Lower lobe of right lung (tissue), 2 donors: ENCODE measurements around the gene SERPINB7. TPM values are rescaled to one million over a fixed set of nuclear protein-coding genes. Genes with fewer than 3 reads are reported as not detected.

Source experiments
- ATAC-seq, 2 donors: fragments of 200-7000 bp; cut with Tn5 transposase; one replicate each; pipeline ENCODE4 v1.9.1; 2020 to 2022; ENCODE audit warnings: mild to moderate bottlenecking in 2 of 2, moderate library complexity in 2 of 2
- DNase-seq: peaks from one replicate; pipeline ENCODE4 v3.0.0-alpha.2; 2020
- H3K27ac ChIP-seq: fragments of 200-600 bp; one replicate; pipeline ENCODE4 v1.8.0; 2022
- H3K27me3 ChIP-seq: fragments of 200-600 bp; one replicate; pipeline ENCODE4 v1.8.0; 2022; ENCODE audit warnings: low read depth
- H3K36me3 ChIP-seq: fragments of 200-600 bp; one replicate; pipeline ENCODE4 v1.8.0; 2022; ENCODE audit warnings: mild to moderate bottlenecking
- H3K4me1 ChIP-seq: fragments of 200-600 bp; one replicate; pipeline ENCODE4 v1.8.0; 2022
- H3K4me3 ChIP-seq: fragments of 200-600 bp; one replicate; pipeline ENCODE4 v1.8.0; 2022; ENCODE audit warnings: mild to moderate bottlenecking
- H3K9me3 ChIP-seq: fragments of 200-600 bp; one replicate; pipeline ENCODE4 v1.8.0; 2022
- intact Hi-C: fragments of 100-400 bp; cut with DNase I; formaldehyde crosslinking; loops from one replicate; pipeline ENCODE4 v1.11.0; 2022
- total RNA-seq: library from RNA; stranded (reverse); fragmentation: NEBNext Ultra II Directional; extraction: Animal tissue kit (Norgen Biotek cat#: 25700); gene quantifications from one replicate; pipeline ENCODE4 v1.2.1, GENCODE V29; 2021
- TF ChIP-seq, protein P1 (sequence below): fragments of 200-600 bp; IDR thresholded peaks from one replicate; pipeline ENCODE4 v1.8.0; 2022; ENCODE audit warnings: antibody characterized with exemption, mild to moderate bottlenecking
- donor health status: DM: no; HTN: yes; CAD: no; lungs with severe emphysema.

Gene SERPINB7
- total RNA-seq, 1 donor from 2014 or later: not detected

DNA sequence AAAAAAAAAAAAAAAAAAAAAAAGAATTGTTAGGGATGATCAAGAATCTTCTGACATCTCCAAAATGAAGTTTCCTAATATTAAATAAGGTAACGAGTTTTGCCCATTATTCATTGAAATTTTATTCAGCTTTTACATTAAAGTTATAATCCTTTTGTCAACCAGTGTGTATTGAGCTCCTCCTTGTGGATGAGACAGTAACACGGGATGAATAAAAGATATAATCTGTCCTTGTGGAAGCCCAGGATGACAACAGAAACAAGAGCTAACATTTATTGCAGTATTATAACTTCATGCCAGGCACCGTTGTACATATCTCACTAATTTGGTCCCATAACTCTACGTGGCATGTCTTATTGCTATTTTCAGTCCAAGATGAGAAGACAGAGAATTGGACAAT is 33.4 kb upstream of the SERPINB7 start:
- H3K9me3 ChIP-seq: no peaks in the 10 kb centered on the region
- no peaks in the 10 kb centered on the region for H3K36me3 ChIP-seq
- TF ChIP-seq, protein P1, sequence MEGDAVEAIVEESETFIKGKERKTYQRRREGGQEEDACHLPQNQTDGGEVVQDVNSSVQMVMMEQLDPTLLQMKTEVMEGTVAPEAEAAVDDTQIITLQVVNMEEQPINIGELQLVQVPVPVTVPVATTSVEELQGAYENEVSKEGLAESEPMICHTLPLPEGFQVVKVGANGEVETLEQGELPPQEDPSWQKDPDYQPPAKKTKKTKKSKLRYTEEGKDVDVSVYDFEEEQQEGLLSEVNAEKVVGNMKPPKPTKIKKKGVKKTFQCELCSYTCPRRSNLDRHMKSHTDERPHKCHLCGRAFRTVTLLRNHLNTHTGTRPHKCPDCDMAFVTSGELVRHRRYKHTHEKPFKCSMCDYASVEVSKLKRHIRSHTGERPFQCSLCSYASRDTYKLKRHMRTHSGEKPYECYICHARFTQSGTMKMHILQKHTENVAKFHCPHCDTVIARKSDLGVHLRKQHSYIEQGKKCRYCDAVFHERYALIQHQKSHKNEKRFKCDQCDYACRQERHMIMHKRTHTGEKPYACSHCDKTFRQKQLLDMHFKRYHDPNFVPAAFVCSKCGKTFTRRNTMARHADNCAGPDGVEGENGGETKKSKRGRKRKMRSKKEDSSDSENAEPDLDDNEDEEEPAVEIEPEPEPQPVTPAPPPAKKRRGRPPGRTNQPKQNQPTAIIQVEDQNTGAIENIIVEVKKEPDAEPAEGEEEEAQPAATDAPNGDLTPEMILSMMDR: no peak
- ATAC-seq (no peak), DNase-seq (no peak)
- no peak overlapping the region for H3K27ac ChIP-seq
- no peaks in the 10 kb centered on the region for H3K27me3 ChIP-seq
- intact Hi-C loops: no loop called here
- no peak overlapping the region for H3K4me3 ChIP-seq
- no peaks in the 10 kb centered on the region for H3K4me1 ChIP-seq

- TF ChIP-seq, protein P1: no peak
- Histone ChIP-seq H3K9me3 (no peaks in the 10 kb centered on the region), H3K4me1 (no peaks in the 10 kb centered on the region), H3K36me3 (no peaks in the 10 kb centered on the region), H3K27ac (no peak overlapping the region), H3K27me3 (no peaks in the 10 kb centered on the region), H3K4me3 (no peak overlapping the region)
- no peak for ATAC-seq
- no peak for DNase-seq
- intact Hi-C loops: no loop called here
Observed at GRCh38 chr18:63747006-63747405, 28.2 kb upstream of the SERPINB7 start.

- DNase-seq (no peak), ATAC-seq (no peak)
- TF ChIP-seq, protein P1: no peak
- Histone ChIP-seq H3K9me3 (no peaks in the 10 kb centered on the region), H3K4me1 (no peaks in the 10 kb centered on the region), H3K36me3 (no peaks in the 10 kb centered on the region), H3K27me3 (no peaks in the 10 kb centered on the region), H3K27ac (no peak overlapping the region), H3K4me3 (no peak overlapping the region)
- intact Hi-C loops: no loop called here
Observed at GRCh38 chr18:63749489-63749888, 25.7 kb upstream of the SERPINB7 start.

DNA sequence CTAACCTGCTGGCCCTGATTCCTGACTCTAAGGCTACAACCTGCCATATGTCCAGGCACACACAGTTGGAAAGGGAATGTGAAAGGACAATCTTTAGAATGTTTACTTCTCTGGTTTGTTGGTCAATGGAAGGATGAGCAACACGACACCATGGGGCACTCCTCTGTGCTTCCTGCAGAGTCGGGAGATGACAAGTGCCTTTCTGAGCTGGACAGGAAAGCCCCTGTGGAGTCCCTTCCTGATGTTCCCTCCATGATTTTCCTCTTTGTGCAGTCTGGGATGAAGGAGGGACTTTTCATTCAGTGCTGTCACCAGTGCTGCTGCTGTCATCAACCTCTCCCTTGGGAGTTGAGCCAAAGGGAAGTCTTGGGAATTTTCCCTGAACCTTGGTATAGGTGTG is 22.6 kb upstream of the SERPINB7 start:
- no peak overlapping the region for H3K27ac ChIP-seq
- H3K9me3 ChIP-seq: no peaks in the 10 kb centered on the region
- intact Hi-C loops: no loop called here
- TF ChIP-seq, protein P1: no peak
- no peak for DNase-seq
- no peaks in the 10 kb centered on the region for H3K4me1 ChIP-seq
- no peak overlapping the region for H3K4me3 ChIP-seq
- ATAC-seq: no peak
- H3K27me3 ChIP-seq: no peaks in the 10 kb centered on the region
- no peaks in the 10 kb centered on the region for H3K36me3 ChIP-seq

DNA sequence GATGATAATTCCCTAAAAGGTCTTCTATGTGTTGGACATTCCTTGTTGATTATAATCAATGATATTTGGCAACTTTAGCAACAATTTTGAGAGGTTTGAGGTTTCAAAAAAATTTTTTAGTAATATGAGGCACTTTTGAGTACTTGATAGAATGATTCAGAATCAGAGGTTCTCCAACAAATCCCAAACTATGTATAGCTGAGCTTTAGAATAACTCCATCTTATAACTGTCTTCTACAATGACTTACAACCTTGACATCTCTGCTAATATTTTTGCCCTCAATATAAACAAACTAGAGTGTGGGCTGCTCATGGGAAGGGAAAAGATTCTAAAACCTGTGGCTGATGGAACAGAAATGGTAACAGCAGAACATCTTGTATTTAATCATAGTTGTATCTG is 21.5 kb upstream of the SERPINB7 start:
- no peak overlapping the region for H3K4me3 ChIP-seq
- H3K27me3 ChIP-seq: no peaks in the 10 kb centered on the region
- intact Hi-C loops: no loop called here
- no peaks in the 10 kb centered on the region for H3K4me1 ChIP-seq
- DNase-seq: no peak
- no peaks in the 10 kb centered on the region for H3K36me3 ChIP-seq
- TF ChIP-seq, protein P1: no peak
- no peaks in the 10 kb centered on the region for H3K9me3 ChIP-seq
- no peak overlapping the region for H3K27ac ChIP-seq
- ATAC-seq: no peak

GRCh38 chr18:63757541-63757940 is 17.7 kb upstream of the SERPINB7 start:
- no peaks in the 10 kb centered on the region for H3K36me3 ChIP-seq
- H3K4me3 ChIP-seq: no peak overlapping the region
- ATAC-seq: no peak
- H3K9me3 ChIP-seq: peaks cover 5% of the 10 kb centered on the region
- no peaks in the 10 kb centered on the region for H3K27me3 ChIP-seq
- TF ChIP-seq, protein P1: no peak
- no peak for DNase-seq
- H3K27ac ChIP-seq: no peak overlapping the region
- intact Hi-C loops: no loop called here
- no peaks in the 10 kb centered on the region for H3K4me1 ChIP-seq
